H1 (cell line): ENCODE results near the gene TOB1. TPM values are rescaled to one million over a fixed set of nuclear protein-coding genes. Genes with fewer than 3 reads are reported as not detected.

Source experiments
- SIX5 ChIP-seq: IDR thresholded peaks from 2 replicates; pipeline ENCODE4 v1.6.1; 2011; ENCODE audit warnings: mild to moderate bottlenecking, low read depth, low read length
- polyA plus RNA-seq, 7 experiments: library from polyadenylated mRNA; depleted of rRNA in 3 of 7; stranded (reverse) in 5 of 7; unstranded in 2 of 7; fragments of >200 nt in 5 of 7; fragments of 200-250 nt in 2 of 7; gene quantifications; 1 replicate in 5 of 7; 2 replicates in 1 of 7; 4 replicates in 1 of 7; pipeline versions ENCODE4 v1.2.1 to v1.2.3, GENCODE V29; 2011 to 2013; ENCODE audit warnings: missing spikeins in 2 of 7, mixed read lengths in 2 of 7
- total RNA-seq: library from RNA; stranded (reverse); fragmentation: NEBNext Ultra II Directional; extraction: Animal tissue kit (Norgen Biotek cat#: 25700); gene quantifications from 2 replicates; pipeline ENCODE4 v1.2.1, GENCODE V29; 2021
- TF ChIP-seq, protein P1 (sequence below): fragments of 300-600 bp; sonication (generic); IDR thresholded peaks from 2 replicates; pipeline ENCODE4 v1.7.1; 2012; ENCODE audit warnings: low read length, moderate library complexity, mild to moderate bottlenecking, inconsistent platforms; ENCODE audit not compliant: insufficient replicate concordance

Gene TOB1
- total and polyA plus RNA-seq, 2 of the 8 experiments (the other 6 are each of a cell fraction or from before 2014, with no cell fraction given): 14.4 to 20.8 TPM

GRCh38 chr17:50871898-50872297 lies 5.7 kb upstream of the TOB1 start (continued):
- TF ChIP-seq, protein P1, sequence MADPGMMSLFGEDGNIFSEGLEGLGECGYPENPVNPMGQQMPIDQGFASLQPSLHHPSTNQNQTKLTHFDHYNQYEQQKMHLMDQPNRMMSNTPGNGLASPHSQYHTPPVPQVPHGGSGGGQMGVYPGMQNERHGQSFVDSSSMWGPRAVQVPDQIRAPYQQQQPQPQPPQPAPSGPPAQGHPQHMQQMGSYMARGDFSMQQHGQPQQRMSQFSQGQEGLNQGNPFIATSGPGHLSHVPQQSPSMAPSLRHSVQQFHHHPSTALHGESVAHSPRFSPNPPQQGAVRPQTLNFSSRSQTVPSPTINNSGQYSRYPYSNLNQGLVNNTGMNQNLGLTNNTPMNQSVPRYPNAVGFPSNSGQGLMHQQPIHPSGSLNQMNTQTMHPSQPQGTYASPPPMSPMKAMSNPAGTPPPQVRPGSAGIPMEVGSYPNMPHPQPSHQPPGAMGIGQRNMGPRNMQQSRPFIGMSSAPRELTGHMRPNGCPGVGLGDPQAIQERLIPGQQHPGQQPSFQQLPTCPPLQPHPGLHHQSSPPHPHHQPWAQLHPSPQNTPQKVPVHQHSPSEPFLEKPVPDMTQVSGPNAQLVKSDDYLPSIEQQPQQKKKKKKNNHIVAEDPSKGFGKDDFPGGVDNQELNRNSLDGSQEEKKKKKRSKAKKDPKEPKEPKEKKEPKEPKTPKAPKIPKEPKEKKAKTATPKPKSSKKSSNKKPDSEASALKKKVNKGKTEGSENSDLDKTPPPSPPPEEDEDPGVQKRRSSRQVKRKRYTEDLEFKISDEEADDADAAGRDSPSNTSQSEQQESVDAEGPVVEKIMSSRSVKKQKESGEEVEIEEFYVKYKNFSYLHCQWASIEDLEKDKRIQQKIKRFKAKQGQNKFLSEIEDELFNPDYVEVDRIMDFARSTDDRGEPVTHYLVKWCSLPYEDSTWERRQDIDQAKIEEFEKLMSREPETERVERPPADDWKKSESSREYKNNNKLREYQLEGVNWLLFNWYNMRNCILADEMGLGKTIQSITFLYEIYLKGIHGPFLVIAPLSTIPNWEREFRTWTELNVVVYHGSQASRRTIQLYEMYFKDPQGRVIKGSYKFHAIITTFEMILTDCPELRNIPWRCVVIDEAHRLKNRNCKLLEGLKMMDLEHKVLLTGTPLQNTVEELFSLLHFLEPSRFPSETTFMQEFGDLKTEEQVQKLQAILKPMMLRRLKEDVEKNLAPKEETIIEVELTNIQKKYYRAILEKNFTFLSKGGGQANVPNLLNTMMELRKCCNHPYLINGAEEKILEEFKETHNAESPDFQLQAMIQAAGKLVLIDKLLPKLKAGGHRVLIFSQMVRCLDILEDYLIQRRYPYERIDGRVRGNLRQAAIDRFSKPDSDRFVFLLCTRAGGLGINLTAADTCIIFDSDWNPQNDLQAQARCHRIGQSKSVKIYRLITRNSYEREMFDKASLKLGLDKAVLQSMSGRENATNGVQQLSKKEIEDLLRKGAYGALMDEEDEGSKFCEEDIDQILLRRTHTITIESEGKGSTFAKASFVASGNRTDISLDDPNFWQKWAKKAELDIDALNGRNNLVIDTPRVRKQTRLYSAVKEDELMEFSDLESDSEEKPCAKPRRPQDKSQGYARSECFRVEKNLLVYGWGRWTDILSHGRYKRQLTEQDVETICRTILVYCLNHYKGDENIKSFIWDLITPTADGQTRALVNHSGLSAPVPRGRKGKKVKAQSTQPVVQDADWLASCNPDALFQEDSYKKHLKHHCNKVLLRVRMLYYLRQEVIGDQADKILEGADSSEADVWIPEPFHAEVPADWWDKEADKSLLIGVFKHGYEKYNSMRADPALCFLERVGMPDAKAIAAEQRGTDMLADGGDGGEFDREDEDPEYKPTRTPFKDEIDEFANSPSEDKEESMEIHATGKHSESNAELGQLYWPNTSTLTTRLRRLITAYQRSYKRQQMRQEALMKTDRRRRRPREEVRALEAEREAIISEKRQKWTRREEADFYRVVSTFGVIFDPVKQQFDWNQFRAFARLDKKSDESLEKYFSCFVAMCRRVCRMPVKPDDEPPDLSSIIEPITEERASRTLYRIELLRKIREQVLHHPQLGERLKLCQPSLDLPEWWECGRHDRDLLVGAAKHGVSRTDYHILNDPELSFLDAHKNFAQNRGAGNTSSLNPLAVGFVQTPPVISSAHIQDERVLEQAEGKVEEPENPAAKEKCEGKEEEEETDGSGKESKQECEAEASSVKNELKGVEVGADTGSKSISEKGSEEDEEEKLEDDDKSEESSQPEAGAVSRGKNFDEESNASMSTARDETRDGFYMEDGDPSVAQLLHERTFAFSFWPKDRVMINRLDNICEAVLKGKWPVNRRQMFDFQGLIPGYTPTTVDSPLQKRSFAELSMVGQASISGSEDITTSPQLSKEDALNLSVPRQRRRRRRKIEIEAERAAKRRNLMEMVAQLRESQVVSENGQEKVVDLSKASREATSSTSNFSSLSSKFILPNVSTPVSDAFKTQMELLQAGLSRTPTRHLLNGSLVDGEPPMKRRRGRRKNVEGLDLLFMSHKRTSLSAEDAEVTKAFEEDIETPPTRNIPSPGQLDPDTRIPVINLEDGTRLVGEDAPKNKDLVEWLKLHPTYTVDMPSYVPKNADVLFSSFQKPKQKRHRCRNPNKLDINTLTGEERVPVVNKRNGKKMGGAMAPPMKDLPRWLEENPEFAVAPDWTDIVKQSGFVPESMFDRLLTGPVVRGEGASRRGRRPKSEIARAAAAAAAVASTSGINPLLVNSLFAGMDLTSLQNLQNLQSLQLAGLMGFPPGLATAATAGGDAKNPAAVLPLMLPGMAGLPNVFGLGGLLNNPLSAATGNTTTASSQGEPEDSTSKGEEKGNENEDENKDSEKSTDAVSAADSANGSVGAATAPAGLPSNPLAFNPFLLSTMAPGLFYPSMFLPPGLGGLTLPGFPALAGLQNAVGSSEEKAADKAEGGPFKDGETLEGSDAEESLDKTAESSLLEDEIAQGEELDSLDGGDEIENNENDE: no peak
- TF ChIP-seq SIX5: no peak
